Astrocyte of the cerebellum (primary cell): ENCODE results near the gene PTCH1.

Source experiments
- DNase-seq: peaks from one replicate; pipeline ENCODE4 v3.0.0-alpha.2; 2011; ENCODE audit warnings: low read depth
- H3K4me3 ChIP-seq: 2 replicates; pipeline ENCODE4 v1.5.1; 2011; ENCODE audit warnings: mild to moderate bottlenecking, low read depth, low read length, moderate library complexity
- CTCF ChIP-seq: IDR thresholded peaks from 2 replicates; pipeline ENCODE4 v1.5.1; 2012; ENCODE audit warnings: low read length, low read depth, moderate library complexity, mild to moderate bottlenecking; ENCODE audit errors: missing control alignments
- in situ Hi-C: cut with HindIII; loops from 2 replicates; pipeline ENCODE4 v1.10.0; 2017; ENCODE audit warnings: low sequenced_read_pairs

PTCH1 gene

GRCh38 chr9:95461448-95462248 lies 55.1 kb downstream of the PTCH1 start:
- TF ChIP-seq CTCF = no peak
- in situ Hi-C loops = no loop called here
- DNase-seq = no peak
- H3K4me3 ChIP-seq = no peak overlapping the region

- in situ Hi-C loops = no loop called here
- H3K4me3 ChIP-seq = no peak overlapping the region
- no peak for DNase-seq
- no peak for TF ChIP-seq CTCF
Measured at GRCh38 chr9:95460518-95461164, 56.1 kb downstream of the PTCH1 start.

GRCh38 chr9:95459851-95460517 lies 56.8 kb downstream of the PTCH1 start:
- H3K4me3 ChIP-seq = no peak overlapping the region
- in situ Hi-C loops = no loop called here
- TF ChIP-seq CTCF = no peak
- no peak for DNase-seq

- in situ Hi-C loops = no loop called here
- no peak for TF ChIP-seq CTCF
- no peak overlapping the region for H3K4me3 ChIP-seq
- DNase-seq = no peak
Measured at GRCh38 chr9:95459178-95459577, 57.6 kb downstream of the PTCH1 start.

GRCh38 chr9:95458666-95459065 lies 58.1 kb downstream of the PTCH1 start:
- H3K4me3 ChIP-seq = no peak overlapping the region
- no peak for TF ChIP-seq CTCF
- no peak for DNase-seq
- in situ Hi-C loops = no loop called here

- in situ Hi-C loops = no loop called here
- DNase-seq = no peak
Measured at GRCh38 chr9:95457769-95458168, 59.0 kb downstream of the PTCH1 start.

More at GRCh38 chr9:95457769-95458168, 59.0 kb downstream of the PTCH1 start:
- no peak for TF ChIP-seq CTCF
- H3K4me3 ChIP-seq = no peak overlapping the region
